LoVo (cell line): ENCODE data around the gene SOAT2.

Source experiments
- DNase-seq: peaks from one replicate; pipeline ENCODE4 v3.0.0-alpha.2; 2016; ENCODE audit warnings: low spot score

SOAT2 gene, protein sequence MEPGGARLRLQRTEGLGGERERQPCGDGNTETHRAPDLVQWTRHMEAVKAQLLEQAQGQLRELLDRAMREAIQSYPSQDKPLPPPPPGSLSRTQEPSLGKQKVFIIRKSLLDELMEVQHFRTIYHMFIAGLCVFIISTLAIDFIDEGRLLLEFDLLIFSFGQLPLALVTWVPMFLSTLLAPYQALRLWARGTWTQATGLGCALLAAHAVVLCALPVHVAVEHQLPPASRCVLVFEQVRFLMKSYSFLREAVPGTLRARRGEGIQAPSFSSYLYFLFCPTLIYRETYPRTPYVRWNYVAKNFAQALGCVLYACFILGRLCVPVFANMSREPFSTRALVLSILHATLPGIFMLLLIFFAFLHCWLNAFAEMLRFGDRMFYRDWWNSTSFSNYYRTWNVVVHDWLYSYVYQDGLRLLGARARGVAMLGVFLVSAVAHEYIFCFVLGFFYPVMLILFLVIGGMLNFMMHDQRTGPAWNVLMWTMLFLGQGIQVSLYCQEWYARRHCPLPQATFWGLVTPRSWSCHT

DNA sequence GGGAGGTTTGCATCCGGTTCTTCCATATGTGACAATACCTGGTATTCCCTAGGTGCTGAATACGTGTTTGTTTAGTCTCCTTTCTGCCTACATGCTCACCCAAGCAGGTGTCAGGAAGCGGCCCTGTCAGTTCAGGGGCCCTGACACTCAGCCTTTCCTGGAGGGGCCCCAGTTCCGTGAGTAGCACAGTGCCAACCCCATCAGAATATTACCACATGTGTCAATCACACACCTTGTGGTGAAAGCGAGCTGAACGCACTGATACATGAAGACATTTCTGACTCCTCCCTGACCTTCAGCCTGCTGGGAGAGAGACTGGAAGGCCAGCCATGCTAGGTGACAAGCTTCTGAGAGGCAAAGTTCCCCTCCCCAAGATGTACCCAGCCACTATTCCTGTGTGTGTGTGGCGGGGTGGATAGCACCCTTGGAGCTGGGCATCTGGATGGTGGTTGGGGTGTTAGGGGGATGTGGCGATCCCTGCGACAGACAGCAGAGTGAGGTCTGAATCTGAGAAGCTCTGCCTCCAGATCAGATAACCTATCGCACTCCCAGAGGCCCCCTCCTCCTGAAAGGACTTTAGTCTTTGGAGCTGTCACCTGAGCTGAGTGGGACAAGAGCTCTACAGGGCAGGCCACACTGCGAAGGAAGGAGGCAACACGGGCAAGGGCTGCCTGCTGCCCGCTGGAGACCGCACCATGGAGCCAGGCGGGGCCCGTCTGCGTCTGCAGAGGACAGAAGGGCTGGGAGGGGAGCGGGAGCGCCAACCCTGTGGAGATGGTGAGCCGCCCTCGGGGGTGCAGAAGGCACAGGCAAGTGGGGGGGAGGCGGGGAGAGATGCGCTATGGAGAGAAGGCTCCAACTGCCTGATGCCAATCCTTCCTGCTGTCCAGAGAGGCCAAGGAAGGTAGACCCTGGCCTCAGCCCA lies at the start of gene SOAT2:
TSS of gene SOAT2 (plus strand) at position 604 of the 925 bp plus-strand sequence. CDS start at position 696, 92 bp downstream.
- DNase-seq = no peak

DNA sequence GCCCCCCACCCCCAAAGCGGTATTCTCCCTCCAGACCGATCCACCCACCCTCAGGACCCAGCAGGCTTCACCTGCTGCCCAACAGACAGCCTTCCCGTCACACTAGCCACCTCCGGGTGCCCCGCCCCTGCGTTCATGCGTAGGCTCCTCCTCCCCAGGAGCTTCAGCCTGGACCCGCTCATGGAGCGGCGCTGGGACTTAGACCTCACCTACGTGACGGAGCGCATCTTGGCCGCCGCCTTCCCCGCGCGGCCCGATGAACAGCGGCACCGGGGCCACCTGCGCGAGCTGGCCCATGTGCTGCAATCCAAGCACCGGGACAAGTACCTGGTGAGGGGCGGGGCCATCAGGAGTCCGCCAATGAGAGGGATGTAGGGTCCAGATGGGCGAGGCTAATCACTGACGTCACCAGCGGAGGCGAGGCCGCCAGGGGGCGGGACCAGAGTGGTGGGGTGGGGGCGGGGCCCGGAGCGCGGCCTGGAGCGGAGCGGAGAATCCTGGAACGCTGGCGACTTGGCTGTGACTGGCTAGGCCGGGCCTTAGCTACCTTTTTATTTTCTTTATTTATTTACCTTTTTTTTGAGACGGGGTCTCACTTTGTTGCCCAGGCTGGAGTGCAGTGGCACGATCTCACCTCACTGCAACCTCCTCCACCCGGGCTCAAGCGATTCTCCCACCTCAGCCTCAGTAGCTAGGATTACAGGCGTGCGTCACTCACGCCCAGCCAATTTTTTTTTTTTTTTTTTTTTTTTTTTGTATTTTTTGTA lies 49.0 kb upstream of the SOAT2 start:
- DNase-seq = peak; percentile 100

DNA sequence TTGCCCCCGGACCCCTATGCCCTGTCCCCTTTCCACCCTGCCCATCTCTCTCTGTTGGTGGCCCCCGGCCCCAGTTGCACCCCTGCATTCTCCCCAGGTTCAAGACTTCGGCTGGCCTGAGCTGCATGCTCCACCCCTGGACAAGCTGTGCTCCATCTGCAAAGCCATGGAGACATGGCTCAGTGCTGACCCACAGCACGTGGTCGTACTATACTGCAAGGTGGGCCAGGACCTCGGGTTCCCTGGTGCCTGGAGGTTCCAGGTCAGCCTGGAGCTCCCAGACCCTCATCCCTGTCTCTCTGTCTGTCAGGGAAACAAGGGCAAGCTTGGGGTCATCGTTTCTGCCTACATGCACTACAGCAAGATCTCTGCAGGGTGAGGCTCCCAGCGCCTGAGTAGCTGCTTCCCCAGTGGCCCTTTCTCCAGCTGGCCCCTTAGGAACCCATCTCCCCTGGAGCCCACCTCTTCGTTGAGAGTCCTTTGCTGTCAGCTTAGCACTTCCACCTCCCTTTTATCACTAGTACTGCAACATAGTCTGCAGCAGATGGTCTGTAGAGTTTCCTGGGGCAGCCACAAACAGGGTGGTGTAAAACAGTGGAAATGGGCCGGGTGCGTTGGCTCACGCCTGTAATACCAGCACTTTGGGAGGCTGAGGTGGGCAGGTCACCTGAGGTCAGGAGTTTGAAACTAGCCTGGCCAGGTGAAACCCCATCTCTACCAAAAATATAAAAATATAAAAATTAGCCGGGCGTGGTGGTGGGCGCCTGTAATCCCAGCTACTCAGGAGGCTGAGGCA lies 47.6 kb upstream of the SOAT2 start:
- no peak for DNase-seq

DNA sequence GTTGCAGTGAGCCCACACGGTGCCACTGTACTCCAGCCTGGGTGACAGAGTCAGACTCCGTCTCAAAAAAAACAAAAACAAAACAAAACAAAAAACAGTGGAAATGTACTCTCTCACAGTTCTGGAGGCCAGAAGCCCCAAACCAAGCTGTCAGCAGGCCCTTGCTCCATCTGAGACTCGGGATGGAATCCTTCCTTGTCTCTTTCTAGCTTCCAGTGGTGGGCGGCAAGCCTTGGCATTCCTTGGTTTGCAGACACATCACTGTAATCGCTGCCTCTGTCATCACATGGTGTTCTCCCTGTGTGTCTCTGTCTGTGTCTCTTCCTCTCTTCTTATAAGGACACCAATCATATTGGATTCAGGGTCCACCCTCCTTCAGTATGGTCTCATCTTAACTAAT lies 47.0 kb upstream of the SOAT2 start:
- no peak for DNase-seq

DNA sequence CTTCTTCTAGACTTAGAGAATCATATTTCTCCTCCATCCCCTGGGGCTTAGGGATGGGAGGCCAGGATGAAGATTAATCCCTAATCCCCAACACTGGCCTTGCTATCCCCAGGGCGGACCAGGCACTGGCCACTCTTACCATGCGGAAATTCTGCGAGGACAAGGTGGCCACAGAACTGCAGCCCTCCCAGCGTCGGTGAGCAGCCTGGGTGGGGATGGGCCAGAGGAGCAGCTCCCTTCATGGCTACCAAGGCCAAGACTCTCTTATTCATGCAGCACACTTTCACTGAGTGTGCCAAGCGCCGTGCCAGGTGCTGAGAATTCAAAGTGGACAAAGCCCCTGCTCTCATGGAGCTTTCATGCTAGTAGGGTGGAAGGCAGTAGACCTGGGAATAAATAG lies 46.4 kb upstream of the SOAT2 start:
- no peak for DNase-seq

DNA sequence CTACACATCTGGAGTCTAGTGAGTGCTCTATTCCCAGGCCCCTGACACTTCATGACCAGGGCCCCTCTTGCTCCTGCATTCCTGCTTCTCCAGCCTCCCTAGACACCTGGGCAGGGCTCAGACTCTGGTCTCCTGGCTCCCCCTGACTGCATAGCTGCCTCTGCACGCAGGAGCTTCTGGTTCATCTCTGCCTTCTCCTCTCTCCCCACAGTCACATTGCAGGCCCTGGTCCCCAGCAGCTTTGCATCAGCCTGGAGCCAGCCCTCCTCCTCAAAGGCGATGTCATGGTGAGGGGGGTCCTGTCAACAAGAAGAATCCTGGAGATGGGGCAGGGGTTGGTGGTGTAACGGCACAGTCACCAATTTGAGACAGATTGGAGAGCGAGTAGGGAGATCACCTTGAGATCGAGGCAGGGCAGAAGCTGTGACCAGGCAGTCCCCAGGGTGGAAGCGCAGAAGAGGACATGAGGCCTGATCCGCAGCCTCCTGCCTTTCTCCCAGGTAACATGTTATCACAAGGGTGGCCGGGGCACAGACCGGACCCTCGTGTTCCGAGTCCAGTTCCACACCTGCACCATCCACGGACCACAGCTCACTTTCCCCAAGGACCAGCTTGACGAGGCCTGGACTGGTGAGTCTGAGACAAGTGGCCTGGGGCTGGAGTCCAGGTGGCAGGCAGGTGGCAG lies 45.3 kb upstream of the SOAT2 start:
- DNase-seq = no peak

DNA sequence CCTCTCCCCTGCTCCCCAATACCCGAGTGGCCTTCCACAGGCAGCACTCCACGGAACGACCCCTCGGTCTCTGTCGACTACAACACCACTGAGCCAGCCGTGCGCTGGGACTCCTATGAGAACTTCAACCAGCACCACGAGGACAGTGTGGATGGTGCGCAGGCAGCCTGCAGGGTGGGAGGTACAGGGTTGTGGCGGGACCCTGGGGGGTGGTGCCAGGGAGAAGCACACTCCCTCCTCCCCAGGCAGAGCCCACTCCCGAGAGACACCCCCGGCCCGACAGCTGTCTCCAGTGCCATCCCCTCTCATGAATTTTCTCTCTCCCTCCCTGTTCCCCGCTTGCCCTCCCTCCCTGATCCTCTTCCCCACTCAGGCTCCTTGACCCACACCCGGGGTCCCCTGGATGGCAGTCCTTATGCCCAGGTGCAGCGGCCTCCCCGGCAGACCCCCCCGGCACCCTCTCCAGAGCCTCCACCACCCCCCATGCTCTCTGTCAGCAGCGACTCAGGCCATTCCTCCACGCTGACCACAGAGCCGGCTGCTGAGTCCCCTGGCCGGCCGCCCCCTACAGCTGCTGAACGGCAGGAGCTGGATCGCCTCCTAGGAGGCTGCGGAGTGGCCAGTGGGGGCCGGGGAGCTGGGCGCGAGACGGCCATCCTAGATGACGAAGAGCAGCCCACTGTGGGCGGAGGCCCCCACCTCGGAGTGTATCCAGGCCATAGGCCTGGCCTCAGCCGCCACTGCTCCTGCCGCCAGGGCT lies 44.4 kb upstream of the SOAT2 start:
- DNase-seq = no peak

DNA sequence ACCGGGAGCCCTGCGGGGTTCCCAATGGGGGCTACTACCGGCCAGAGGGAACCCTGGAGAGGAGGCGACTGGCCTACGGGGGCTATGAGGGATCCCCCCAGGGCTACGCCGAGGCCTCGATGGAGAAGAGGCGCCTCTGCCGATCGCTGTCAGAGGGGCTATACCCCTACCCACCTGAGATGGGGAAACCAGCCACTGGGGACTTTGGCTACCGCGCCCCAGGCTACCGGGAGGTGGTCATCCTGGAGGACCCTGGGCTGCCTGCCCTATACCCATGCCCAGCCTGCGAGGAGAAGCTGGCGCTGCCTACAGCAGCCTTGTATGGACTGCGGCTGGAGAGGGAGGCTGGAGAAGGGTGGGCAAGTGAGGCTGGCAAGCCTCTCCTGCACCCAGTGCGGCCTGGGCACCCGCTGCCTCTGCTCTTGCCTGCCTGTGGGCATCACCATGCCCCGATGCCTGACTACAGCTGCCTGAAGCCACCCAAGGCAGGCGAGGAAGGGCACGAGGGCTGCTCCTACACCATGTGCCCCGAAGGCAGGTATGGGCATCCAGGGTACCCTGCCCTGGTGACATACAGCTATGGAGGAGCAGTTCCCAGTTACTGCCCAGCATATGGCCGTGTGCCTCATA lies 43.7 kb upstream of the SOAT2 start:
- no peak for DNase-seq

DNA sequence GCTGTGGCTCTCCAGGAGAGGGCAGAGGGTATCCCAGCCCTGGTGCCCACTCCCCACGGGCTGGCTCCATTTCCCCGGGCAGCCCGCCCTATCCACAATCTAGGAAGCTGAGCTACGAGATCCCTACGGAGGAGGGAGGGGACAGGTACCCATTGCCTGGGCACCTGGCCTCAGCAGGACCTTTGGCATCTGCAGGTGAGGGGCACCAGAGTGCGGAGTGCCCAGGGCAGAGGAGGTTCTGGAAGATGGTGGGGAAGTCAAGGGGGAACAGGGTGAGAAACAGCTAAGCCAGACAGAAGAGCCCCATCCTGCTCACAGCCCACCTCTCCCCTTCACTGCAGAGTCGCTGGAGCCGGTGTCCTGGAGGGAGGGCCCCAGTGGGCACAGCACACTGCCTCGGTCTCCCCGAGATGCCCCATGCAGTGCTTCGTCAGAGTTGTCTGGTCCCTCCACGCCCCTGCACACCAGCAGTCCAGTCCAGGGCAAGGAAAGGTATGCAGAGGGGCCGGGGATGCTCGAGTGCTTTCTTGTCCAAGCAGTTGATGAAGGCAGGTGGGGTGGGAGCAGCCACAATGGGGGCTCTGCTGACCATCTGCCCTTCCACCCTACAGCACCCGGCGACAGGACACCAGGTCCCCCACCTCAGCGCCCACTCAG lies 43.1 kb upstream of the SOAT2 start:
- DNase-seq = no peak

DNA sequence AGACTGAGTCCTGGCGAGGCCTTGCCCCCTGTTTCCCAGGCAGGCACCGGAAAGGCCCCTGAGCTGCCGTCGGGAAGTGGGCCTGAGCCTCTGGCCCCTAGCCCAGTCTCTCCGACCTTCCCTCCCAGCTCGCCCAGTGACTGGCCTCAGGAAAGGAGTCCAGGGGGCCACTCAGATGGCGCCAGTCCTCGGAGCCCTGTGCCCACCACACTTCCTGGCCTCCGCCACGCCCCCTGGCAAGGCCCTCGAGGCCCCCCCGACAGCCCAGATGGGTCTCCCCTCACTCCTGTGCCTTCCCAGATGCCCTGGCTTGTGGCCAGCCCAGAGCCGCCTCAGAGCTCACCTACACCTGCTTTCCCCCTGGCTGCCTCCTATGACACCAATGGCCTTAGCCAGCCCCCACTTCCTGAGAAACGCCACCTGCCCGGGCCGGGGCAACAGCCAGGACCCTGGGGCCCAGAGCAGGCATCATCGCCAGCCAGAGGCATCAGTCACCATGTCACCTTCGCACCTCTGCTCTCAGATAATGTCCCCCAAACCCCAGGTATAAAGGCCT lies 42.5 kb upstream of the SOAT2 start:
- no peak for DNase-seq

DNA sequence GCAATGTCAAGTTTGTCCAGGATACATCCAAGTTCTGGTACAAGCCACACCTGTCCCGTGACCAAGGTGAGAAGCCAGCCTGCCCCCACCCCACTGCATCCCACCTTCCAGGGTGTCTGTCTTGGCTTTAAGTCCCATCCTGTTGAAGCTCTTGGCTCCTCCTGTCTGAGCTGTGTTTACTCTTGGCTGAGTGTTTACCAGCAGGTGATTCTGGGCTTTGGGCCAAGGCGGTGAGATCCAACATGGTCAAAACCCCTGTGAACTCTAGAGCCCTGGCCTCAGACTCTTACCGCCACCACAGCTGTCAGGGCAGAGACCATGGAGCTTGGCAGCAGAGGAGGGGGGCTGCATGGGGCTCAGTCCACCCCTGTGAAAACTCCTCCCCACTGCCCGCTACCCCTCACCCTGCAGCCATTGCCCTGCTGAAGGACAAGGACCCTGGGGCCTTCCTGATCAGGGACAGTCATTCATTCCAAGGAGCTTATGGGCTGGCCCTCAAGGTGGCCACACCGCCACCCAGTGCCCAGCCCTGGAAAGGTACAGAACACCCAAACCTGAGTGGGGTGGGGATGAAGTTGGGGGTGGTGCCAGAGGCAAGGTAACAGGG lies 41.8 kb upstream of the SOAT2 start:
- DNase-seq = peak; percentile 82

DNA sequence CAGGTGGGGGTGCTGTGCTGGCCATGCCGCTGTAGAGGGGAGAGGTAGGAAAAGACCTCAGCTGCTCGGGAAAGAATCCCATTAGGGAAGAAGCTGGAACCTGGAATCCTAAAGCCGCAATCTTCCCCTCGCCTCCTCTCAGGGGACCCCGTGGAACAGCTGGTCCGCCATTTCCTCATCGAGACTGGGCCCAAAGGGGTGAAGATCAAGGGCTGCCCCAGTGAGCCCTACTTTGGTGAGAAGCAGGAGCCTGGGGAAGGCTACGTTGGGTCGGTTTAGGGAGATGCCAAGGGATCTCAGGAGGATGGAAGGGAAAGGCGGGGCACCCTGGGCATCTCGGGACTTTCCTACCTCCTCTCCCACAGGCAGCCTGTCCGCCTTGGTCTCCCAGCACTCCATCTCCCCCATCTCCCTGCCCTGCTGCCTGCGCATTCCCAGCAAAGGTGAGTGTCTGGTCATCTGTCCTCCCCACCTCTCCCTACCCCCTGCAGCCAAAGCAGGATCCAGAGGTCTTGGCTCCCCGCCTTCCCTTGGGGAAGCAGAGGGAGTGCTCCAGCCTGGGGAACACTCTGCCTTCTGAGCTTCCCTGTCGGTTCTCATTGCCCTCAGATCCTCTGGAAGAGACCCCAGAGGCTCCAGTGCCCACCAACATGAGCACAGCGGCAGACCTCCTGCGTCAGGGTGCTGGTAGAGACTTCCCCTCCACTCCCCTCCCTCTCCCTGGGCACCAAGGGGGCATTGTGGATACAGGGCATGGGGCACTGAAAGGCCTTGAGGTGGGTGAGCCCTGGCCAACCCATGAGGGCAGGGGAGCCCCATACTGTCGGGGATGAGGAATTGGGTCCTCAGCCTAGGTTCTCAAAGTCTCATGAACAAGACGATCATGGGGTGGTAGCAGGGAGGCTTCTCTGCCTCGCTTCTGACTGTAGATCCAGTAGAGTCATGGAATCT lies 41.0 kb upstream of the SOAT2 start:
- no peak for DNase-seq

DNA sequence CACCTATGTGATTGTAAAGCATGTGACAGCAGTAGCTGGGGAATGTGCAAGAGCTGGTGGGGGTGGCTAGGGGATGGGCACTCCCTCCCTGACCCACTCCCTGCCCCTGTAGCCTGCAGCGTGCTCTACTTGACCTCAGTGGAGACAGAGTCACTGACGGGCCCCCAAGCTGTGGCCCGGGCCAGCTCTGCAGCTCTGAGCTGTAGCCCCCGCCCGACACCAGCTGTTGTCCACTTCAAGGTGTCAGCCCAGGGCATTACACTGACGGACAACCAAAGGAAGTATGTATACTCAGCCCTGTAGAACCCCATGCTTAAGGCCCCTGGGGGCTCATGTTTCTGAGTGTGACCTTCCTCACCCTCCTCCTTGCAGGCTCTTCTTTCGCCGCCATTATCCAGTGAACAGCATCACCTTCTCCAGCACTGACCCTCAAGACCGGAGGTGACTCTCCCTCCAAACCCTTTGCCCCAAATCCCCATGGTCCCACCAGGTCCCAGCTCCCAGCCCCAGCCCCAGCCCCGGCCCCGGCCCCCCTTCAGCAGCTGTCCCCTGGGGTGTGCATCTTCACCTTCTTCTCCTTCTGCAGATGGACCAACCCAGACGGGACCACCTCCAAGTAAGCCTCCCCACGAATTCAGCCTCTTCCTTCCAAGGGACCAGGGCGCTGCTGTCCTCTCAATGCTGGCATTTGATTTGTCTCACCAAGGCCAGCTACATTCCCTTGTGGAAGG lies 40.1 kb upstream of the SOAT2 start:
- DNase-seq = no peak

DNA sequence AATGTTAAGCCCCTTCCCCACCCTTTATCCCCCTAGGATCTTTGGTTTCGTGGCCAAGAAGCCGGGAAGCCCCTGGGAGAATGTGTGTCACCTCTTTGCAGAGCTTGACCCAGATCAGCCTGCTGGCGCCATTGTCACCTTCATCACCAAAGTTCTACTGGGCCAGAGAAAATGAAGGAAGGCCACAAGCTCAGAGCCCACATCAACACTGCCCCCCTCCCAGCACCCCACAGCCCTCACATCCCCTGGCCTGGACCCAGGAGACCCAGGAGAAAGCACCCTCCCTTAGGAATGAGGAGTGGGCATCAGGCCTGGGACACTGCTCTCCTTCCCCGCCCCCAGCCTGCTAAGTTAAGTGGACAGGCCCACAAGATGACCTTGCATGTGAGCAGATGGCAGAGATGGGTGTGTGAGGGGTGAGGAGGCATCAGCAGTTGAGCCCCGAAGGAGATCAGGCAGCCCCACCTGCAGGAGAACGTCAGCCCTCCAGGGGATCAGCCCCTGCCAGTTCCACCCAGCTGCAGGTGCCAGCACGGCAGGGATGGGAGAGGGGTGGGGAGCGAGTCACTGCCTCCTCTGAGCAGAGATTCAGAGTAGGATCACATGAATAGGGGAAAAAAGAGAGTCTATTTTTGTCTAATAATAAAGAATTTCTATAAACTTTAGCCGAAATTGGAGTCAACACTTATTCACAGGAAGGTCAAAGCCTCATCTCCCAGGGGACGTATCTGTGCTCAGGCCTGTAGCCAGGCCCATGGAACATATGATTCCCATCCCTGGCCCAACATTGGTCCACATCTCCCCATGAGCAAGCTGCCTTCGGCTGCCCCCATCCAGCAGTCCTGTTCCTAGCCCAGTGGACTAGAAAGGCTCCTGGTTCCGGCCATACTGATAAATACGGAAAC lies 39.3 kb upstream of the SOAT2 start:
- DNase-seq = no peak
